Suprapubic skin (tissue), 4 donors: ENCODE measurements around the gene MOCOS. TPM values are rescaled to one million over a fixed set of nuclear protein-coding genes. Genes with fewer than 3 reads are reported as not detected.
"Not testable (repeated sequence)": the region's sequence is repeated elsewhere in the genome, so short reads cannot be mapped to it uniquely, and the experiment has no call there.

ENCODE experiments used
- DNase-seq, 2 donors: peaks; one replicate each; pipeline ENCODE4 v3.0.0-alpha.2; 2019; ENCODE audit warnings: low spot score in 2 of 2
- H3K27ac ChIP-seq: fragments of 200-600 bp; sonication (generic); one replicate; pipeline ENCODE4 v1.5.1; 2019
- H3K27me3 ChIP-seq: fragments of 200-600 bp; sonication (generic); one replicate; pipeline ENCODE4 v1.5.1; 2019
- H3K36me3 ChIP-seq: fragments of 200-600 bp; sonication (generic); one replicate; pipeline ENCODE4 v1.5.1; 2019
- H3K4me1 ChIP-seq: fragments of 200-600 bp; sonication (generic); one replicate; pipeline ENCODE4 v1.5.1; 2019
- H3K4me3 ChIP-seq: fragments of 200-600 bp; sonication (generic); one replicate; pipeline ENCODE4 v1.5.1; 2019; ENCODE audit warnings: mild to moderate bottlenecking
- H3K9me3 ChIP-seq: fragments of 200-600 bp; sonication (generic); one replicate; pipeline ENCODE4 v1.5.1; 2019
- EP300 ChIP-seq: sonication (generic); formaldehyde crosslinking; IDR thresholded peaks from one replicate; pipeline ENCODE4 v1.6.1; 2017; ENCODE audit warnings: antibody characterized with exemption
- POLR2A ChIP-seq, 2 donors: fragments of 450-650 bp; IDR thresholded peaks; one replicate each; pipeline ENCODE4 v1.6.1; 2017; ENCODE audit warnings: antibody characterized with exemption in 2 of 2, mild to moderate bottlenecking in 2 of 2, moderate library complexity in 2 of 2
- POLR2AphosphoS5 ChIP-seq, 3 donors: sonication (generic); formaldehyde crosslinking; IDR thresholded peaks; one replicate each; pipeline ENCODE4 v1.6.1; 2017; ENCODE audit warnings: antibody characterized with exemption in 3 of 3
- WGBS: methylation state at CpG from one replicate; pipeline ENCODE4 v1.1.5; 2018; 5-methylcytosine and 5-hydroxymethylcytosine counted together
- total RNA-seq, 4 donors: library from RNA; depleted of rRNA; stranded (reverse); fragments of >200 nt; gene quantifications; one replicate each; pipeline ENCODE4 v1.1.0, GENCODE V29; 2016
- TF ChIP-seq, protein P1 (sequence below), 2 donors: fragments of 200-600 bp in 1 of 2; fragments of 450-650 bp in 1 of 2; sonication (generic) in 1 of 2; IDR thresholded peaks; one replicate each; pipeline ENCODE4 v1.5.1; 2016 to 2019; ENCODE audit warnings: antibody characterized with exemption in 2 of 2, mild to moderate bottlenecking in 1 of 2, moderate library complexity in 1 of 2

The MOCOS gene
- total RNA-seq, 4 donors from 2014 or later = 4.6 to 9.2 (median 6.4) TPM

GRCh38 chr18:36215577-36215976 is 28.3 kb downstream of the MOCOS start:
- Histone ChIP-seq H3K27ac (no peak overlapping the region), H3K4me1 (peaks cover 15% of the 10 kb centered on the region), H3K36me3 (no peaks in the 10 kb centered on the region), H3K4me3 (no peak overlapping the region), H3K9me3 (no peaks in the 10 kb centered on the region), H3K27me3 (no peaks in the 10 kb centered on the region)
- no peak for DNase-seq
- TF ChIP-seq POLR2AphosphoS5 (IDR thresholded peaks at IDR 0.05) = no peak
- TF ChIP-seq, protein P1, sequence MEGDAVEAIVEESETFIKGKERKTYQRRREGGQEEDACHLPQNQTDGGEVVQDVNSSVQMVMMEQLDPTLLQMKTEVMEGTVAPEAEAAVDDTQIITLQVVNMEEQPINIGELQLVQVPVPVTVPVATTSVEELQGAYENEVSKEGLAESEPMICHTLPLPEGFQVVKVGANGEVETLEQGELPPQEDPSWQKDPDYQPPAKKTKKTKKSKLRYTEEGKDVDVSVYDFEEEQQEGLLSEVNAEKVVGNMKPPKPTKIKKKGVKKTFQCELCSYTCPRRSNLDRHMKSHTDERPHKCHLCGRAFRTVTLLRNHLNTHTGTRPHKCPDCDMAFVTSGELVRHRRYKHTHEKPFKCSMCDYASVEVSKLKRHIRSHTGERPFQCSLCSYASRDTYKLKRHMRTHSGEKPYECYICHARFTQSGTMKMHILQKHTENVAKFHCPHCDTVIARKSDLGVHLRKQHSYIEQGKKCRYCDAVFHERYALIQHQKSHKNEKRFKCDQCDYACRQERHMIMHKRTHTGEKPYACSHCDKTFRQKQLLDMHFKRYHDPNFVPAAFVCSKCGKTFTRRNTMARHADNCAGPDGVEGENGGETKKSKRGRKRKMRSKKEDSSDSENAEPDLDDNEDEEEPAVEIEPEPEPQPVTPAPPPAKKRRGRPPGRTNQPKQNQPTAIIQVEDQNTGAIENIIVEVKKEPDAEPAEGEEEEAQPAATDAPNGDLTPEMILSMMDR (IDR thresholded peaks at IDR 0.05) = no peak
- TF ChIP-seq POLR2A (IDR thresholded peaks at IDR 0.05) = no peak
- TF ChIP-seq EP300 = no peak
- WGBS = 82% methylated on average over 9 of the region's 9 CpGs

DNA sequence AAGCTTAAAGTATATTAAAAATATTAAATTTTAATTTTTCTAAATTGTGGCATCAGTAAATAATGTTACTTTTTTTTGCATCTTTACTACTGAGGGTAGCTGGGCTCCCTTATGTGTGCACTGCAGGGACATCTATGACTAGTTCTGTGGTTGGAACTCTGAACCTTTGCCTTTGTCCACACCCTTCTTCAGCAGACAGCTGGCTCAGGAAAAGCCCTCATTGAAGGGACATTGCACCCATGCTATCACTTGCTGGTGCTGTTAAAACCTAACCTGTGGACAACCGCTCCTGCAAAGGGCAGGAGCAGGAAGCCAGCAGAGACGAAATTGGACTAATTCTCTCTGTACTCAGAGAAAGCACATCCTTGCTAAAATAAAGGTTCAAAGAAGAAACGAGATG is 30.1 kb downstream of the MOCOS start:
- Histone ChIP-seq H3K36me3 (no peaks in the 10 kb centered on the region), H3K27ac (no peak overlapping the region), H3K4me1 (peaks cover 5% of the 10 kb centered on the region), H3K9me3 (no peaks in the 10 kb centered on the region), H3K27me3 (no peaks in the 10 kb centered on the region), H3K4me3 (no peak overlapping the region)
- TF ChIP-seq EP300 = no peak
- TF ChIP-seq, protein P1 (IDR thresholded peaks at IDR 0.05) = no peak
- TF ChIP-seq POLR2A (IDR thresholded peaks at IDR 0.05) = no peak
- TF ChIP-seq POLR2AphosphoS5 (IDR thresholded peaks at IDR 0.05) = no peak
- DNase-seq = no peak
- WGBS = 86% methylated on average over 3 of the region's 3 CpGs

GRCh38 chr18:36229188-36229587 is 41.9 kb downstream of the MOCOS start:
- Histone ChIP-seq H3K27me3 (no peaks in the 10 kb centered on the region), H3K4me1 (no peaks in the 10 kb centered on the region), H3K36me3 (no peaks in the 10 kb centered on the region), H3K27ac (no peak overlapping the region), H3K4me3 (no peak overlapping the region), H3K9me3 (peaks cover 16% of the 10 kb centered on the region)
- 56% methylated on average over 1 of the region's 1 CpG for WGBS
- TF ChIP-seq EP300 (no peak), POLR2A (IDR thresholded peaks at IDR 0.05) (no peak), POLR2AphosphoS5 (IDR thresholded peaks at IDR 0.05) (no peak)
- TF ChIP-seq, protein P1 (IDR thresholded peaks at IDR 0.05) = no peak
- DNase-seq = no peak

DNA sequence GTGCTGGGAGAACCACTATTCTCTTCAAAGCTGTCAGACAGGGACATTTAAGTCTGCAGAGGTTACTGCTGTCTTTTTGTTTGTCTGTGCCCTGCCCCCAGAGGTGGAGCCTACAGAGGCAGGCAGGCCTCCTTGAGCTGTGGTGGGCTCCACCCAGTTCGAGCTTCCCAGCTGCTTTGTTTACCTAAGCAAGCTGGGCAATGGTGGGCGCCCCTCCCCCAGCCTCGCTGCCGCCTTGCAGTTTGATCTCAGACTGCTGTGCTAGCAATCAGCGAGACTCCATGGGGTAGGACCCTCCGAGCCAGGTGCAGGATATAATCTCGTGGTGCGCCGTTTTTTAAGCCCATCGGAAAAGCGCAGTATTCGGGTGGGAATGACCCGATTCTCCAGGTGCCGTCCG is 53.2 kb downstream of the MOCOS start:
- not testable (repeated sequence) for H3K27ac ChIP-seq, H3K4me3 ChIP-seq, H3K36me3 ChIP-seq, H3K27me3 ChIP-seq, H3K4me1 ChIP-seq, DNase-seq, H3K9me3 ChIP-seq
- WGBS = 95% methylated on average over 6 of the region's 15 CpGs

DNA sequence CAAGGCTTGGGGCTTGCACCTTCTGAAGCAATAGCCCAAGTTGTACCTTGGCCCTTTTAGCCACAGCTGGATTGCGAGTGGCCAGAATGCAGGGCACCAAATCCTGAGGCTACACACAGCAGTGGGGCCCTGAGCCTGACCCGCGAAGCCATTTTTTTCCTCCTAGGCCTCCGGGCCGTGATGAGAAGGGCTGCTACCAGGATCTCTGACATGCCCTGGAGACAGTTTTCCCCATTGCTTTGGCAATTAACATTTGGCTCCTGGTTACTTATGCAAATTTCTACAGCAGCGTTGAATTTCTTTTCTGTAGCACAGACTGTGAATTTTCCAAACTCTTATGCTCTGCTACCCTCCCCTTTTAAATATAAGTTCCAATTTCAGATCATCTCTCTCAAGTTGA is 54.5 kb downstream of the MOCOS start:
- Histone ChIP-seq H3K4me1 (no peaks in the 10 kb centered on the region), H3K36me3 (no peaks in the 10 kb centered on the region), H3K9me3 (no peaks in the 10 kb centered on the region), H3K27ac (no peak overlapping the region), H3K27me3 (no peaks in the 10 kb centered on the region), H3K4me3 (no peak overlapping the region)
- no peak for DNase-seq
- 94% methylated on average over 6 of the region's 6 CpGs for WGBS
- TF ChIP-seq POLR2AphosphoS5 (IDR thresholded peaks at IDR 0.05) = no peak

GRCh38 chr18:36247036-36247435 is 59.7 kb downstream of the MOCOS start:
- WGBS = 88% methylated on average over 1 of the region's 1 CpG
- TF ChIP-seq POLR2AphosphoS5 (IDR thresholded peaks at IDR 0.05) (no peak), POLR2A (IDR thresholded peaks at IDR 0.05) (no peak), EP300 (no peak)
- TF ChIP-seq, protein P1 (IDR thresholded peaks at IDR 0.05) = no peak

More at GRCh38 chr18:36247036-36247435, 59.7 kb downstream of the MOCOS start:
- no peaks in the 10 kb centered on the region for H3K4me1 ChIP-seq
- H3K36me3 ChIP-seq = peaks cover 3% of the 10 kb centered on the region
- H3K27ac ChIP-seq = no peak overlapping the region
- no peaks in the 10 kb centered on the region for H3K27me3 ChIP-seq
- DNase-seq = no peak
- no peaks in the 10 kb centered on the region for H3K9me3 ChIP-seq
- H3K4me3 ChIP-seq = no peak overlapping the region
